ENCODE results near the gene MED16.
"Not testable (repeated sequence)": the region's sequence is repeated elsewhere in the genome, so short reads cannot be mapped to it uniquely, and the experiment has no call there.

The MED16 gene

DNA sequence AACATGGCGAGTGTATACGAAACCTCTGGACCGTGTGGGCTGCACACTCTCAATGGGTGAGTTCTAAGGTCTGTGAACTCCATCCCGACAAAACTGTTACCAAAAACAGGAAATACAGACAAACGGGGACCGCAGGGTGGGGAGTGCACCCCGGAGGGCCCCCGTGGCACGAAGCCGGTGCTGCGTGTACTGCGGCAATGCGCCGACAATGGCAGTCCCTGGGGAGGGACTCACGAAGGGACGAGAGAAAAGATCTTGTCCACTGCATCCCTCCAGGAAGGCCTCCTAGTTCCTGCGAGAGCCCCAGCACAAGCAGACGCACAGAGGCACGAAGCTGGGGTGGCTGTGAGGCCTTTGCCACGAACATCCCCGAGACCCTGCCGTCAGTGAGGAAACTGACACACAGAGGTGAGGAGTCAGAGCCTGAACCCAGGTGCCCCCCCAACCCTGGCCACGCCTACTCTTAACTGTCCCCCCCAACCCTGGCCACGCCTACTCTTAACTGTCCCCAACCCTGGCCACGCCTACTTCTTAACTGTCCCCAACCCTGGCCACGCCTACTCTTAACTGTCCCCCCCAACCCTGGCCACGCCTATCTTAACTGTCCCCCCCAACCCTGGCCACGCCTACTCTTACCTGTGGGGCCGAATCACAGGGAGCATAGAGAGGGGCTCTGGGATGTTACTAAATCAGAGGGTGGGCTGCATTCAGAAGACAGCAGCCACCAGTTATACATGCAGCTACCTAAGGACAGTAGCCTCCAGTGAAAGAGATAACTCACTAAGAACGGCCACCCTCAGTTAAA lies 4.2 kb downstream of the MED16 start:
- DNase-seq: no peak

DNA sequence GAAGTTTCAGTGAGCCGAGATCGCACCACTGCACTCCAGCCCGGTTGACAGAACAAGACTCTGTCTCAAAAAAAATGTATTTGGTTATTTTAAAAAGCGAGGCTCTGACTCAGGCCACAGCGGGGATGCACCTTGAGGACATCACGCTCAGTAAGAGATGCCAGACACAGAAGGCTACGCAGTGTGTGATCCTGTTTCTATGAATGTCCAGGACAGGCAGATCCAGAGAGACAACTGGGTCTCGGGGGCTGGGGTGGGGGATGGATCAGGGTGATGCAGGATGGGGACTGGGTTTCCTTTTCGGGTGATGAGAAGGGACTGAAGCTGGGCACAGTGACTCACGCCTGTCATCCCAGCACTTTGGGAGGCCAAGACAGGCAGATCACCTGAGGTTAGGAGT lies 5.4 kb downstream of the MED16 start:
- no peak for DNase-seq

DNA sequence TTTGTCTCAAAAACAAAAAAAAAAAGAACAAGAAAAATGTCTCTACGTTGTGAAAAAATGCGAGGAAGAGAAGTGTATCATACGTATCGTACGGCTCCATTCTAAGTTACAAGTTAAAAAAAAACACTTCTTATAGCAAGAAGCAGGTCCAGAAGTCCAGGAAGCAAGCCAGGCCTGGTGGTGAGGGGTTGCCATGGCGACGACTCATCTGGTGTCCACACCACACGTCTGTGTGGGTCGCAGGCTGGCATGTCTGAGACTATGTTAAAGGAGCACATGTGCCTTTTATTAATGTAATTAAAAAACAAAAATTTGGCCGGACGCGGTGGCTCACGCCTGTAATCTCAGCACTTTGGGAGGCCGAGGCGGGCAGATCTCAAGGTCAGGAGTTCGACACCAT lies 5.9 kb downstream of the MED16 start:
- DNase-seq: no peak

DNA sequence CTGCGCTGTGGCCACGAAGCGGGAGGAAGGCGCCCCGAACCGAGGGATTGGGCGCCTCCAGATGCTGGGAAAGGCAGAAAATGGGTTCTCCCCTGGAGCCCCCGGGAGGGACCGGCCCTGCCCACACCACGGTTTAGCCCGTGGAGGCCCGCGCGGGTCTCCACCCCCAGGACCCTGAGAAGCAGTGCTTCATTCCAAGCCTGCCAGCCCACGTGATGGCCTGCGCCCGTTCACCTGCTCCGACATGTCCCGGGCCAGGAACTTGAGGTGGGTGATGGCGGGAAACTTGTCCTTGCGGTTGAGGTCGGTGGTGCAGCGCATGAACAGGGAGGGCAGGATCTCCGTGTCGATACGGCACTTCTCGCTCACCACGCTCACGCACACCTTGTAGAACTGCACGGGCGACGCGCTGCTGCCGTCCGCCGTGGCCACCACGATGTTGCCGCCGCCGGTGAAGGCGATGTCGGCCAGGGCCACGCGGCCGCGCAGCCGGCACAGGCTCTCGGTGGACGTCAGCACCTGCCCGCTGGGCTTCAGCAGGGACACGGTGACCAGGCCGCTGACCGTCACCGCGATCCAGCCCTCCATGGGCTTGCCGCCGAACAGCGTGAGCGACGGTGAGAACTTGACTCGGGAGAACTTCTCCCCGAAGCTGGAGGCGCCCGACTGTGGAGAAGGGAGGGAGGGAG lies 7.3 kb downstream of the MED16 start:
- DNase-seq: no peak

DNA sequence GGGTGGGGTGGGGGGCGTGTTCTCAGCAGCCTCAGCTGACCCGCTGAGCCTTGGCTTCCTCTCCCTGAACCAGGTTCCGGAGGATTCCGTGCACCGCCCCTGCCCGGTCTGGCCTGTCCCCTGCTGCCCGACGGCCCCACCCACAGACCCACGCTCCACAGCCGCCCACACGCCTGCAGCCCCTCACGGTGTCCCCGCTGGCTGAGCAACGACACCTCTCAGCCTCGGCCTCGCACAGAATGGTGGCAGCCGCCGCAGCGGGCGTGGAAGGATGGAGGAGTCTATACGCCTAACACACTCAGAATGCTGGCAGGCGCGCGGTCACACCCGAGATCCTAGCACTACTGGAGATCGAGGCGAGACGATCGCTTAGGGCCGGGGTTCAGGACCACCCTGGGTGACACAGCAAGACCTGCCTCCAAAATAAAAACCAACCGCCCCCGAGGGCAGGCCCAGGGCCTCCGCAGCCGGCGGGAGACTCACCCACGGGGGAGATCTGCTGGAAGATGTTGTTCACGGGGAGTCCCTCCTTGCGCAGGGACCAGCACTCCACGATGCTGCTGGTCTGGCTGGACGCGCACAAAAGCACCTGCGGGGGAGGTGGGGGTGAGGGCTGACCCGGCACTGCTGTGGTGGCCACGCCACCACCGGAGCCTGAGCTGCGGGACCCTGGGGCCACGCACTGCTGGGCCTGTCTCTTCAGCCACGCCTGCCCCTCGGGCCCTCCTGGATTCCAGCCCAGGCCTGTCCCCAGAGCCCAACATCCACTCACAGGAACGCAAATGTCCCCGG lies 8.4 kb downstream of the MED16 start:
- no peak for DNase-seq

DNA sequence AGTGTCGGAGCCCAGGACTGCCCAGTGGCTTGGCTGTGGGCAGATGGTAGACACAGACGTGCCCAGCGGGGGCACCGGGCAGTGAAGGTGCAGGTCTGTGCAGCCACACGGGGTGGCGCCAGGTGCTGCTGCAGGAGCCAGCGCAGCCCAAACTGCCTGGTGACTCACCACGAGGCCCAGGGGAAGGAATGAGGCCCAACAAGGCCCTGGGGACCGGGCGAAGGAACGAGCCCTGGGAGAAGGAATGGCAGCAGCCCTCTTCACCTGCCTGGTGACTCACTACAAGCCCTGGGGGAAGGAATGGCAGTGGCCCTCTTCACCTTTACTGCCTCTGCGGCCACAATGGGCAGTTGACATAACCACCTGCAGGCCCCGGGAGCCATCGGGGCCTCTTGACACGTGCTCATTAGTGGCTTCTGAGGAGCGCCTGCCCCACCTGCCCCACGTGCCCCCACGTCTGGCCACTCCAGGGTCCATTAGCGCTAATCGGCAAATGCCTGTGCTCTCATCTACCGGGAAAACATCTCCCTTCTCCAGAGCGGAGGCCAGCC lies 9.3 kb downstream of the MED16 start:
- DNase-seq: no peak

DNA sequence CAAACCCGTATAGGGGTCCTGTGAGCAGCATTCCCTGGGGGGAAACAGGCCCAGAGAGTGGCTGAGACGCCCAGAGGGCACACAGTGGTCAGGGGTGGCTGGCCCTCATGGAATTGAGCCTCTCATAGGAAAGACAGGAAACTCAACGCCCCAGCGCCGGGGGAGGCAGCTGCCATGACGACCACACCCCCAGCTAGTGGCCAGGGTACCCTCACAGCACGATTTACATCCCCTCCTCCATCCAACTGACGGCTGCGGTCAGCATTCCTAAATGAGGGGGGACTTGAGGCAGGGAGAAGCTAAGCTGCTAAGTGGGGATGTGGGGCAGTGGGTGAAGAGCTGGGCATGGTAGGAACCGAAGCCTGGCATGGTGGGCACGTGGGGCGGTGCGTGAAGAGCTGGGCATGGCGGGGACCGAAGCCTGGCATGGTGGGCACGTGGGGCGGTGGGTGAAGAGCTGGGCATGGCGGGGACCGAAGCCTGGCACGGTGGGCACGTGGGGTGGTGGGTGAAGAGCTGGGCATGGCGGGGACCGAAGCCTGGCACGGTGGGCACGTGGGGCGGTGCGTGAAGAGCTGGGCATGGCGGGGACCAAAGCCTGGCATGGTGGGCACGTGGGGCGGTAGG lies 10.0 kb downstream of the MED16 start:
- DNase-seq: no peak

DNA sequence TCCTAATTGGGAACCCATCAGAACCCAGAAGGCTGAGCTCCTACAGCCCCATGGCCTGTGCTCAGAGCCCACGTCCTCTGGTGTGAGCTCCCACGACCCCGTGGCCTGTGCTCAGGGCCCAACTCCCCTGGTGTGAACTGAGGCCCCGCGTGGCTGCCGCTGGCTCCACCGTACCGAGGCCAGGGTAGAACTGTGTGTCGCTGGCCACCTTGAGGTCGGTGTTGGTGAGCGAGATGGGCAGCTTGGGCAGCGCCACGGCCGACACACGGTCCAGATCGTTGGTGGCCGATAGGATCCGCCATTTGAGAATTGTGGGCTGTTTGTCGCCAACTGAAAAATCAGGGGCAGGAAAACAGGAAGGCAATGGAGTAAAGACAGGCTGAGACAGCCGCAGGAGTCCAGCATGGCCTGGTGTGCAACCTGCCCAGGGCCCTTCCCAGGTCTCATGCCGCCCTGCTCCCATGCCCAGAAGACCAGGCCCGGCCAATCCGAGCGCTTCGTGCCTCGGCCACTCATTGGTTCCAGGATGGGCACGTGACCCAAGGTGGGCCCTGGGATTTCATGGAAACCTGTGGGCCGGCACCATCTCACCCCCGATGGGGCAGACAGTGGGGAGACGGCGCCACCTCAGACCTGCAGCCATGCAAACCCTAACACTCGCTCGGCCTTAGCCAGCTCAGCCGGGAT lies 11.5 kb downstream of the MED16 start:
- no peak for DNase-seq

DNA sequence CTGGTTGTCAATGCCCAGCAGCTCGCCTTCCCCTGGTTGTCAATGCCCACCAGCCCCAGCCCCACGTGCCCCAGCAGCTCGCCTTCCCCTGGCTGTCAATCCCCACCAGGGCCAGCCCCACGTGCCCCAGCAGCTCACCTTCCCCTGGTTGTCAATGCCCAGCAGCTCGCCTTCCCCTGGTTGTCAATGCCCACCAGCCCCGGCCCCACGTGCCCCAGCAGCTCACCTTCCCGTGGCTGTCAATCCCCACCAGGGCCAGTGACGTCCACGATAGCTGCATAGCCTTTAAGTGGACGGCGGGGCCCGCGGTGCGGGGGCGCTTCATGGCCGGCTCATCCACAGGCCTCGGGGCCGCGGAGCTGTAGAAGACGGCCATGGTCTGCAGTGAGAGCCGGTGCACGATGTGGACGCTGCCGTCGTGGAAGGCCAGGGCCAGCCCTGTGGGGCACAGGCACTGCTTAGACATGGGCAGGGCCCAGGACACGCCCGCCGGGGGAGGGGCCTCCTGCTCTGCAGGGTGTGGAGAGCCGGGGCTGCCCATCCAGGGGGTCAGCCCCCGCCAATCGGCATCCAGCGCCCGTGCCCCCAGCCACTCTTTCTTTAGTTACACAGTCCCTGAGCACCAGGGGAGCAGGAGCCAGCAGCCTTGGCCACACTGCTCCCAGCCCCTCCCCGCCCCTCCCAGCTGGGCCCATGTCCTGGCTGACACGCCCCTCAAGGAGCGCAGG lies 13.1 kb downstream of the MED16 start:
- DNase-seq: no peak

DNA sequence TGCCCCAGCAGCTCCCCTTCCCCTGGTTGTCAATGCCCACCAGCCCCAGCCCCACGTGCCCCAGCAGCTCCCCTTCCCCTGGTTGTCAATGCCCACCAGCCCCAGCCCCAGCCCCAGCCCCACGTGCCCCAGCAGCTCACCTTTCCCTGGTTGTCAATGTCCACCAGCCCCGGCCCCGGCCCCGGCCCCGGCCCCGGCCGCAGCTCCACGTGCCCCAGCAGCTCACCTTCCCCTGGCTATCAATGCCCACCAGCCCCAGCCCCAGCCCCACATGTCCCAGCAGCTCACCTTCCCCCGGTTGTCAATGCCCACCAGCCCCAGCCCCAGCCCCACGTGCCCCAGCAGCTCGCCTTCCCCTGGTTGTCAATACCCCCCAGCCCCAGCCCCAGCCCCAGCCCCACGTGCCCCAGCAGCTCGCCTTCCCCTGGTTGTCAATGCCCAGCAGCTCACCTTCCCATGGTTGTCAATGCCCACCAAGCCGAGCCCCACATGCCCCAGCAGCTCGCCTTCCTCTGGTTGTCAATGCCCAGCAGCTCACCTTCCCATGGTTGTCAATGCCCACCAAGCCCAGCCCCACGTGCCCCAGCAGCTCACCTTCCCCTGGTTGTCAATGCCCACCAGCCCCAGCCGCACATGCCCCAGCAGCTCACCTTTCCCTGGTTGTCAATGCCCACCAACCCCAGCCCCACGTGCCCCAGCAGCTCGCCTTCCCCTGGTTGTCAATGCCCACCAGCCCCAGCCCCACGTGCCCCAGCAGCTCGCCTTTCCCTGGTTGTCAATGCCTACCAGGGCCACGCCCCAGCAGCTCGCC lies 14.0 kb downstream of the MED16 start:
- DNase-seq: not testable (repeated sequence)

DNA sequence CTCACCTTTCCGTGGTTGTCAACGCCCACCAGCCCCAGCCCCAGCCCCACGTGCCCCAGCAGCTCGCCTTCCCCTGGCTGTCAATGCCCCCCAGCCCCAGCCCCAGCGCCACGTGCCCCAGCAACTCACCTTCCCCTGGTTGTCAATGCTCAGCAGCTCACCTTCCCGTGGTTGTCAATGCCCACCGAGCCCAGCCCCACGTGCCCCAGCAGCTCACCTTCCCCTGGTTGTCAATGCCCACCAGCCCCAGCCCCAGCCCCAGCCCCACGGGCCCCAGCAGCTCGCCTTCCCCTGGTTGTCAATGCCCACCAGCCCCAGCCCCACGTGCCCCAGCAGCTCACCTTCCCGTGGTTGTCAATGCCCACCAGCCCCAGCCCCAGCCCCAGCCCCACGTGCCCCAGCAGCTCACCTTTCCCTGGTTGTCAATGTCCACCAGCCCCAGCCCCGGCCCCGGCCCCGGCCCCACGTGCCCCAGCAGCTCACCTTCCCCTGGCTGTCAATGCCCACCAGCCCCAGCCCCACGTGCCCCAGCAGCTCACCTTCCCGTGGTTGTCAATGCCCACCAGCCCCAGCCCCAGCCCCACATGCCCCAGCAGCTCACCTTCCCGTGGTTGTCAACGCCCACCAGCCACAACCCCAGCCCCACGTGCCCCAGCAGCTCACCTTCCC lies 14.9 kb downstream of the MED16 start:
- DNase-seq: not testable (repeated sequence)

DNA sequence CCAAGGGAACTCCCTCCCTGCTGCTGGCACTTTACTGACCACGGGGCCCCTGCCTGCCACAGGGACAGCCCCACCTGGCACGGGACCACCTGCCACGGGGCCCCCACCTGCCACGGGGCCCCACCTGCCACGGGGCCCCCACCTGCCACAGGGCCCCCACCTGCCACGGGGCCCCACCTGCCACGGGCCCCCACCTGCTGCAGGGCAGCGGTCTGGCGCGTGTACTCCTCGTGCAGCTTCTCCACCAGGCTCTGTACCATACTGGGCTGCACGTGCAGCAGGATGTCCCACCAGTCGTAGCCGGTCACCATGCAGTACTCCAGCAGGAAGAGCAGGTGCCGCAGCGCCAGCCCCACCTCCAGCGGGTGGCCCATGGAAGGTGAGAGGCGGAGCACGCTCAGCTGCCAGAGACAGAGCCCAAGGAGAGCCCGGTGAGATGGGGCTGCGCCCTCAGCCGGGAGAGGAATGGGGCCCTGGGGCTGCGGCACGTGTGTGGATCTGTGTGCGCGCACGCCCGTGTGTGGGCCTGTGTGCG lies 16.1 kb downstream of the MED16 start:
- DNase-seq: no peak

DNA sequence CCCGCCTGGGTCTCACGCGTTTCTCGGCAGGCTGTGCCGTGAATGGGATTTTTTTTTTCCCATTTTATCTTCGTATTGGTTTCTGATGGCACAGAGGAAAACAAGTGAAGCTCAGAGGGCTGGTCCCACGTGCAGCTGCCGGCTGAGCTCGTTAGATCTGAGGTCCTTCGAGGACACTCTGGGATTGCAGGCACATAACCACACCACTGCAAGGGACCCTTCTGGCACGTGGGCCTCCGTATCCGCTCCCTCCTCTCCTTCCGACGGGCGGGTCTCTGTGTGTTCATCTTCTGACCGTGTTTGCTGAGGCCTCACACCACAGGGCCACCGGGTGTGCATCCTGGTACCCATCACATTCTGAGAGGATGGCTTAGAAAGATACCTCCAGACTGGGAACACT lies 16.9 kb downstream of the MED16 start:
- no peak for DNase-seq

DNA sequence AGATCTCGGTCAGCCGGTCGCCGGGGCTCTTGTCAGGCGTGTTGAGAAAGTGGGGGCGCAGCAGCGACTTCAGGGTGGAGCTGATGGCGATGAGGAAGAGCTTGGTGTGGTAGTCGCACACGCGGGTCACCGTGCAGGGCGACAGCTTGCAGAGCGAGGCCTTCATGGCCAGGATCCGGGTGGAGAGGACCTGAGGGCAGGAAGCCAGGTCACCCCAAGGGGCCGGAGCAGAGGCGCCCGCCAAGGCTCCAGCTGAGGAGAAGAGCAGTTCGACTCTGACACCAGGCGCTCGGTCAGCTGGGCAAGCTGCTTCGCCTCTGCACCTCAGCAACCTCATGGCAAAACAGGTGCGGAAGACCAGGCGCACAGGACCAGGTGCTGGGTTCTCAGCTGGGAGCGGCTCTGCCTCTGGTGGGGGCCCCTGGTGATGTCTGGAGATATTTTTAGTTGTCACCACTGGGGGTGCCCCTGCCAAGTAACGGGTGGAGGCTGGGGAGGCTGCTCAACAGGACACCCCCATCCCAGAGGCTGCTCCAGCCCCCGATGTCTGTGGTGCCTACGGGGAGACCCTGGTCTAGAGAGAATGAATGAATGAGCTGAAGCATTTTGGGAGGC lies 17.6 kb downstream of the MED16 start:
- no peak for DNase-seq

DNA sequence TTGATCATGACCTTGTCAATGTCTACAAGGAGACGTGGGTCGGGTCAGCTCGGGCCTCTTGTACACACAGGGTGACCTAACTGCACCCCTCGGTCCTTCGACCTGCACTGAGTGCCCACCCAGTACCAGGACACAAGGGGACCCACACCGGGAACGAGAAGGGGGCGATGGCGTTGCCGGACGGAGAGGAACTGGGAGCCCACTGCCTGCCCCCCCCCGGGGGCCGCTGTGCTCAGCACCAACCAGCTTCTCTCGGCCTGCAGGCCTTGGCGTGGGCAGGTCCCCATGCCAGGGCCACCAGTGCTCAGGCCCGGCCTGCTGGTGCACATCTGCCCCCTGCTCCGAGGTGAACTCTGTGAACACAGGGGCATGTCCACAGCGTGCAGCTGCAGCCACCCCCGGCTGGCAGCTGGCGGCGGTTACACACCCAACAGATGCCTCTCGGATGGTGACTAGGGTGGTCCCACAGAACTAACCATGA lies 19.4 kb downstream of the MED16 start:
- no peak for DNase-seq

DNA sequence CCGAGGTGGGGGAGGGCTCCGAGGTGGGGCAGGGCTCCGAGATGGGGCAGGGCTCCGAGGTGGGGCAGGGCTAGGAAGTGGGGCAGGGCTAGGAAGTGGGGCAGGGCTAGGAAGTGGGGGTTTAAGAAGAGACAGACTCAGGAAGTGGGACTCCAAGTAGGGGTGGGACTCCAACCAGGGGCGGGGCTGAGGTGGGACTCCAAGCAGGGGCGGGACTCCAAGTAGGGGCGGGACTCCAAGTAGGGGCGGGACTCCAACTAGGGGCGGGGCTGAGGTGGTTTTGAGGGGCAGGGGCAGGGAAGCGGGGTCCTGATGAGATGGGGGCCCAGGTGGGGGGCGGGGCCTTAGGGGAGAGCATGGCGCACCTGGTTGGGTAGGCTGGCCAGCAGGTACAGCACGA lies 19.9 kb downstream of the MED16 start:
- no peak for DNase-seq

DNA sequence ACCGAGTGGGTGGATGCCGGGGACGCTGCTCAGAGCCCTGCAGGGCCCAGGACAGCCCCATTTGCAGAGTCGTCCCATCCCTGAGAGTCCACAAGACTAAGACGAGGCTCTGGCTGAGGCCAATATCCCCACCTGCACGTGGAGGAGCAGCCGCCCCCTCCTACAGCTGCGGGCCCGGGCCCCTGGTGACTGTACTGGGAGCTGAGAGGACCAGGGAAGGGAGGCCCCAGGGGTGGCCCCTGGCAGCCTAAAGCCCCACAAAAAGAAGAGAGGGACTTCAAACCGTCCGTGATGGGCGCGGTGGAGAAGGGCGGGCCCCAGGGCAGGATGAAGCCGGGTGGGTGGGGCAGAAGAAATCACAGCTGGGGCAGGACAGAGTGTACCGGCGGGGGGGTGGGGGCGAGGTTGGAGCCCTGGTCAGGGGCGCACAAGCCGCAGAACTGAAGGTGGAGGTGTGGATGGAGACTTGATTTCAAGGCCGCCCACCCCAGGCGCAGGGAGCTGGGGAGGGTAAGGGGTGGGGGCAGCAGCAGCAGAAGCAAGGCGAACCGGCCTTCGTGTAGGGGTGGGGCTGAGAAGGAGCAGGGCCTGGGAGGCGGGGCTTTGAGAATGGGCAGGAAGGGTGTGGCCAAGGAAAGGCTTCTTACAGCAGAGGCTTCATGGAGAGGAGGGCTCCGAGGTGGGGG lies 20.6 kb downstream of the MED16 start:
- no peak for DNase-seq

DNA sequence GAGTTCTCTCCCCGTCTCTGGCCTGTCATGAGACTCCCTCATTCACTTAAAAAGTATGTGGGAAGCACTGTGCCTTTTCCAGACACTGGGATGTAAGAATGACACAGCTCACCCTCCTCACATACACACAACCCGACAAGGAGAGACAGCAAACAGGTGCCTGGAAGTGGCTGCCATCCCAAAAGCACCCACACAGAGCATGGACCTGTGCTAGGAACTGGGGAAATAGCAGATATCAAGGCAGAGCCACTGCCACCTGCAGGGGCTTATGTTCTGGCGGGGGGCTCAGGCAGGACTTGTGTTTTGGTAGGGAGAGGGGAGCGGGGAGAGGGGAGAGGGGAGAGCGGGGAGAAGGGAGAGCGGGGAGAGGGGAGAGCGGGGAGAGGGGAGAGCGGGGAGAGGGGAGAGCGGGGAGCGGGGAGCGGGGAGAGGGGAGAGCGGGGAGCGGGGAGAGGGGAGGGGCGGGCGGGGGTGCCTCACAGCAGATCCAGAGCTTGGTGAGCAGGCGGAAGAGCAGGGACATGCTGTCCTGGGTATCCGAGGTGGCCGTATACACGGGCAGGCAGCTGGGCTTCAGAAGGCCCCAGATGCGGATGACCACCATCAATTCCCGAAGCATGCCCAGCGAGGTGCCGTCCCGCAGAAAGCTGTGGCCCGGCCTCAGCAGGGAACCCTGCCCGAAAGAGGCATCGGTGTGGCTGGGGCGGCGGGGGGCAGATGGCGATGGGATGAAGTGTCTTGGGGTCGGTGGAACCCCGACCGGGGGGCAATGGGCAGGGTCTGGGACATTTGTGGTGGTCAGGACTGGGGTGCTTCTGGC lies 21.3 kb downstream of the MED16 start:
- DNase-seq: no peak

All from retina (tissue), 1 donor.